Mammary epithelial cell (primary cell): ENCODE results near the gene SSPN.

Experiments used
- EZH2 ChIP-seq: IDR thresholded peaks from 2 replicates; pipeline ENCODE4 v1.6.1; 2012; ENCODE audit warnings: low read length, inconsistent platforms, borderline replicate concordance
- TF ChIP-seq, protein P1 (sequence below), 2 donors: IDR thresholded peaks in 1 of 2; conservative IDR thresholded peaks in 1 of 2; 2 replicates each; pipeline ENCODE4 v1.5.1; 2011 to 2012; ENCODE audit warnings: inconsistent platforms in 2 of 2, low read length in 2 of 2, mild to moderate bottlenecking in 2 of 2, control low read depth in 1 of 2, low read depth in 1 of 2; ENCODE audit not compliant: insufficient read depth in 1 of 2; ENCODE audit errors: extremely low read depth in 1 of 2

DNA sequence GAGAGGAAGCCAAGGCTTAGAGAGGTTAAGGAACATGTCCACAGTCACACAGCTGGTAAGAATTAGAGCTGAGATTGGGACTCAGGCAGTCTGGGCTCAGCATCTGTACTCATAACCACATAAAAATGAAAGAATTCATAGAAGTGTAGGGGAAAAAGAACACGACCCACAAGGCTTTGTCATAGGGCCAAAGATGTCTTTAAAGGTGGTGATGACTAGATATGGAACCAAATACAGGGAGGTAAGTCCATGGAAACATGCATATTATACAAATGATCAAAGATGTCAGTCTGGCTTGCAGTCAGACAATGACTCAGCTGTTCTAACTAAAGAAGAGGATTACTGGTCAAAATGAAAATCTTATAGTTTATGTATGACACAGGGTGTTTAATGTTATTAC, 7.2 kb upstream of the SSPN start:
- TF ChIP-seq, protein P1, sequence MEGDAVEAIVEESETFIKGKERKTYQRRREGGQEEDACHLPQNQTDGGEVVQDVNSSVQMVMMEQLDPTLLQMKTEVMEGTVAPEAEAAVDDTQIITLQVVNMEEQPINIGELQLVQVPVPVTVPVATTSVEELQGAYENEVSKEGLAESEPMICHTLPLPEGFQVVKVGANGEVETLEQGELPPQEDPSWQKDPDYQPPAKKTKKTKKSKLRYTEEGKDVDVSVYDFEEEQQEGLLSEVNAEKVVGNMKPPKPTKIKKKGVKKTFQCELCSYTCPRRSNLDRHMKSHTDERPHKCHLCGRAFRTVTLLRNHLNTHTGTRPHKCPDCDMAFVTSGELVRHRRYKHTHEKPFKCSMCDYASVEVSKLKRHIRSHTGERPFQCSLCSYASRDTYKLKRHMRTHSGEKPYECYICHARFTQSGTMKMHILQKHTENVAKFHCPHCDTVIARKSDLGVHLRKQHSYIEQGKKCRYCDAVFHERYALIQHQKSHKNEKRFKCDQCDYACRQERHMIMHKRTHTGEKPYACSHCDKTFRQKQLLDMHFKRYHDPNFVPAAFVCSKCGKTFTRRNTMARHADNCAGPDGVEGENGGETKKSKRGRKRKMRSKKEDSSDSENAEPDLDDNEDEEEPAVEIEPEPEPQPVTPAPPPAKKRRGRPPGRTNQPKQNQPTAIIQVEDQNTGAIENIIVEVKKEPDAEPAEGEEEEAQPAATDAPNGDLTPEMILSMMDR (conservative IDR thresholded peaks at IDR 0.05 in 1 of 2, IDR thresholded peaks at IDR 0.05 in 1 of 2; ENCODE audit: extremely low read depth in 1 of 2, insufficient read depth in 1 of 2, low read depth in 1 of 2, low read length in 2 of 2) = no peak
- TF ChIP-seq EZH2 = no peak
